Smooth muscle cell (in vitro differentiated cells): ENCODE measurements around the gene MEGF11. TPM values are rescaled to one million over a fixed set of nuclear protein-coding genes. Genes with fewer than 3 reads are reported as not detected.

ENCODE experiments used
- DNase-seq: peaks from one replicate; lab custom pipeline; 2025; ENCODE audit not compliant: unreplicated experiment; lab: John Stamatoyannopoulos, UW
- H2AFZ ChIP-seq: fragments of 200-600 bp; sonication (generic); 2 replicates; pipeline ENCODE4 v1.6.0; 2016; ENCODE audit warnings: antibody characterized with exemption, low read depth, mild to moderate bottlenecking
- H3F3A ChIP-seq: fragments of 200-600 bp; sonication (generic); 2 replicates; pipeline ENCODE4 v1.6.0; 2017; ENCODE audit warnings: antibody characterized with exemption, low read depth
- H3K27ac ChIP-seq: fragments of 200-600 bp; sonication (generic); 2 replicates; pipeline ENCODE4 v1.5.1; 2016; ENCODE audit warnings: low read depth, mild to moderate bottlenecking
- H3K27me3 ChIP-seq: fragments of 200-600 bp; sonication (generic); 2 replicates; pipeline ENCODE4 v1.6.1; 2016; ENCODE audit warnings: low read depth, mild to moderate bottlenecking
- H3K36me3 ChIP-seq: fragments of 200-600 bp; sonication (generic); 2 replicates; pipeline ENCODE4 v1.5.1; 2016; ENCODE audit warnings: low read depth
- H3K4me1 ChIP-seq: fragments of 200-600 bp; sonication (generic); 2 replicates; pipeline ENCODE4 v1.5.1; 2016; ENCODE audit warnings: low read depth
- H3K4me2 ChIP-seq: fragments of 200-600 bp; sonication (generic); 2 replicates; pipeline ENCODE4 v1.6.0; 2016; ENCODE audit warnings: mild to moderate bottlenecking
- H3K4me3 ChIP-seq: fragments of 200-600 bp; sonication (generic); 2 replicates; pipeline ENCODE4 v1.5.1; 2016; ENCODE audit warnings: mild to moderate bottlenecking
- H3K79me2 ChIP-seq: fragments of 200-600 bp; sonication (generic); 2 replicates; pipeline ENCODE4 v1.6.0; 2016; ENCODE audit warnings: low read depth, mild to moderate bottlenecking
- H3K9ac ChIP-seq: fragments of 200-600 bp; sonication (generic); 2 replicates; pipeline ENCODE4 v1.6.0; 2016; ENCODE audit warnings: low read depth
- H3K9me3 ChIP-seq: fragments of 200-600 bp; sonication (generic); replicated peaks from 2 replicates; pipeline ENCODE4 v1.5.1; 2016; ENCODE audit warnings: low read depth
- H4K20me1 ChIP-seq: fragments of 200-600 bp; sonication (generic); 2 replicates; pipeline ENCODE4 v1.6.0; 2016; ENCODE audit warnings: low read depth
- WGBS: methylation state at CpG from one replicate; pipeline ENCODE4 v1.1.7; 2016; ENCODE audit warnings: low lambda C conversion rate; 5-methylcytosine and 5-hydroxymethylcytosine counted together
- polyA plus RNA-seq: library from polyadenylated mRNA; unstranded; fragments of >200 nt; fragmentation: Nextera tagmentation; extraction: Ambion mirVana; gene quantifications from 2 replicates; pipeline ENCODE4 v1.2.1, GENCODE V29; 2016
- total RNA-seq: library from RNA; depleted of rRNA; stranded (reverse); fragments of >200 nt; gene quantifications from 2 replicates; pipeline ENCODE4 v1.2.3, GENCODE V29; 2014
- TF ChIP-seq, protein P1 (sequence below): fragments of 200-600 bp; sonication (generic); IDR thresholded peaks from 2 replicates; pipeline ENCODE4 v1.5.1; 2017; ENCODE audit warnings: borderline replicate concordance, mild to moderate bottlenecking, antibody characterized with exemption; ENCODE audit not compliant: insufficient read depth, poor library complexity, severe bottlenecking

The MEGF11 gene
- total and polyA plus RNA-seq, 2 experiments from 2014 or later = 0.08 TPM; not detected in 1

GRCh38 chr15:65968511-65968910 is 285.0 kb downstream of the MEGF11 start:
- Histone ChIP-seq H4K20me1 (no peaks in the 10 kb centered on the region), H3K4me1 (no peaks in the 10 kb centered on the region), H3K36me3 (no peaks in the 10 kb centered on the region), H3K4me3 (no peak overlapping the region), H3K27ac (no peak overlapping the region), H2AFZ (no peak overlapping the region), H3K27me3 (peaks cover 5% of the 10 kb centered on the region), H3K9ac (no peak overlapping the region), H3K79me2 (no peaks in the 10 kb centered on the region), H3K4me2 (no peak overlapping the region), H3F3A (no peaks in the 10 kb centered on the region), H3K9me3 (no peaks in the 10 kb centered on the region)
- WGBS = 85% methylated on average over 5 of the region's 5 CpGs
- TF ChIP-seq, protein P1, sequence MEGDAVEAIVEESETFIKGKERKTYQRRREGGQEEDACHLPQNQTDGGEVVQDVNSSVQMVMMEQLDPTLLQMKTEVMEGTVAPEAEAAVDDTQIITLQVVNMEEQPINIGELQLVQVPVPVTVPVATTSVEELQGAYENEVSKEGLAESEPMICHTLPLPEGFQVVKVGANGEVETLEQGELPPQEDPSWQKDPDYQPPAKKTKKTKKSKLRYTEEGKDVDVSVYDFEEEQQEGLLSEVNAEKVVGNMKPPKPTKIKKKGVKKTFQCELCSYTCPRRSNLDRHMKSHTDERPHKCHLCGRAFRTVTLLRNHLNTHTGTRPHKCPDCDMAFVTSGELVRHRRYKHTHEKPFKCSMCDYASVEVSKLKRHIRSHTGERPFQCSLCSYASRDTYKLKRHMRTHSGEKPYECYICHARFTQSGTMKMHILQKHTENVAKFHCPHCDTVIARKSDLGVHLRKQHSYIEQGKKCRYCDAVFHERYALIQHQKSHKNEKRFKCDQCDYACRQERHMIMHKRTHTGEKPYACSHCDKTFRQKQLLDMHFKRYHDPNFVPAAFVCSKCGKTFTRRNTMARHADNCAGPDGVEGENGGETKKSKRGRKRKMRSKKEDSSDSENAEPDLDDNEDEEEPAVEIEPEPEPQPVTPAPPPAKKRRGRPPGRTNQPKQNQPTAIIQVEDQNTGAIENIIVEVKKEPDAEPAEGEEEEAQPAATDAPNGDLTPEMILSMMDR = no peak
- no peak for DNase-seq

- no peak for DNase-seq
- WGBS = 90% methylated on average over 14 of the region's 14 CpGs
- no peaks in the 10 kb centered on the region for H3K36me3 ChIP-seq
- TF ChIP-seq, protein P1 = no peak
- no peak overlapping the region for H3K4me3 ChIP-seq
- no peaks in the 10 kb centered on the region for H3F3A ChIP-seq
- H3K4me1 ChIP-seq = no peaks in the 10 kb centered on the region
- H2AFZ ChIP-seq = no peak overlapping the region
- H3K27ac ChIP-seq = no peak overlapping the region
- no peak overlapping the region for H3K4me2 ChIP-seq
- no peaks in the 10 kb centered on the region for H3K9me3 ChIP-seq
- peaks cover 25% of the 10 kb centered on the region for H3K27me3 ChIP-seq
- H4K20me1 ChIP-seq = no peaks in the 10 kb centered on the region
- H3K79me2 ChIP-seq = no peaks in the 10 kb centered on the region
- no peak overlapping the region for H3K9ac ChIP-seq
Measured at GRCh38 chr15:65964792-65965433, 288.6 kb downstream of the MEGF11 start.

DNA sequence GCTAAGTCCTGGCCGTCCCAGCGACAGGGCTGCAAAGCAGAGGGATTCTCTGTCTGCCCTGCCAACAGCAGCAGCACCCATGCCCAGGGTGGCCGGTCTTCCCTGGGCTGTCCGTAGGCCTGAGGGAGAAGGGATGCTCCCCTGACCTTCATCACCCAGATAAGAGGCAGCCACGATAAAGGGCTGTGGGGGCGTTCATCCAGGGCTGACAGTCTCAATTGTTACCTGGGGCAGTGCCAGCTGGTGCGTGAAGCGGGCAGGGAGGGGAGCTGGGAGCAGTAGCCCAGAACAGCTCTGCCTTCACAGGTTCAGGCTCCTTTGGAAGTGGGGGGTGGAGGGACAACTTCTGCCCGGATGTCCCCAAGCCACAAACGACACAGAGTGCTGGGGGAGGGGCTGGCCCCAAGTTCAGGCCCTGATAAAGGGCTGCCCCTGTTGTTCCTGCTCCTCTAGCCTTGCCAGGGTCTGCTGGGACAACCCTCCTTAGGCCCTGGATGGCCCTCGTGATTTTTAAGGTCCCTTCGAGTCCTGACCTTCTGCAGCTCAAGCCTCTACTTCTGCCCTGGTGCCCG is 289.6 kb downstream of the MEGF11 start:
- Histone ChIP-seq H3K4me3 (no peak overlapping the region), H3K27me3 (peaks cover 33% of the 10 kb centered on the region), H3F3A (no peaks in the 10 kb centered on the region), H3K79me2 (no peaks in the 10 kb centered on the region), H3K36me3 (no peaks in the 10 kb centered on the region), H3K9me3 (no peaks in the 10 kb centered on the region), H3K4me2 (no peak overlapping the region), H3K4me1 (no peaks in the 10 kb centered on the region), H3K27ac (no peak overlapping the region), H2AFZ (no peak overlapping the region), H3K9ac (no peak overlapping the region), H4K20me1 (no peaks in the 10 kb centered on the region)
- DNase-seq = no peak
- WGBS = 70% methylated on average over 13 of the region's 13 CpGs
- TF ChIP-seq, protein P1 = no peak

DNA sequence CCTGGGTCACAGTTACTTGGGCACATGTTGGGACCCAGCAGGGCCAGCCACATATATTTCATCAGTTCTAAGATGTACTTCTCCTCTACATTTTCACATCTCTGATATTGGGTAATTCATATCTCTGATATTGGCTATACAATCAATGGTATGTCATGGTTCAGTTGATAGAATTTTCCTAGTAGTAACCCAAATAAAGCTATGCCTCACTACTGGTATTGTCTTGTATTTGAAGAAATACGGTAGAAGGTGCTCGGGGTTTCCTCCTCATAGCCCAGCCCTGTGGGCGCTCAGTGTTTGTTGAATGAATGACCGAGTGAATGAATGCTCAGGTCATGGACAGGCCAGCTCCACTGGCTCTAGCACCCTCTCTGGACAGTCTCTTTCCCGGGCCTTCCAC is 290.2 kb downstream of the MEGF11 start:
- H3K4me3 ChIP-seq = no peak overlapping the region
- no peak overlapping the region for H2AFZ ChIP-seq
- DNase-seq = no peak
- peaks cover 33% of the 10 kb centered on the region for H3K27me3 ChIP-seq
- no peaks in the 10 kb centered on the region for H3K4me1 ChIP-seq
- no peak overlapping the region for H3K27ac ChIP-seq
- H3K36me3 ChIP-seq = no peaks in the 10 kb centered on the region
- WGBS = 72% methylated on average over 5 of the region's 5 CpGs
- H3K9me3 ChIP-seq = no peaks in the 10 kb centered on the region
- H3K4me2 ChIP-seq = no peak overlapping the region
- H3K79me2 ChIP-seq = no peaks in the 10 kb centered on the region
- TF ChIP-seq, protein P1 = no peak
- H3K9ac ChIP-seq = no peak overlapping the region
- H4K20me1 ChIP-seq = no peaks in the 10 kb centered on the region
- no peaks in the 10 kb centered on the region for H3F3A ChIP-seq
